ENCODE measurements around the gene SEC23IP. TPM values are rescaled to one million over a fixed set of nuclear protein-coding genes. Genes with fewer than 3 reads are reported as not detected.

SEC23IP gene
- total RNA-seq, 1 donor from 2014 or later, result 72.9 TPM

DNA sequence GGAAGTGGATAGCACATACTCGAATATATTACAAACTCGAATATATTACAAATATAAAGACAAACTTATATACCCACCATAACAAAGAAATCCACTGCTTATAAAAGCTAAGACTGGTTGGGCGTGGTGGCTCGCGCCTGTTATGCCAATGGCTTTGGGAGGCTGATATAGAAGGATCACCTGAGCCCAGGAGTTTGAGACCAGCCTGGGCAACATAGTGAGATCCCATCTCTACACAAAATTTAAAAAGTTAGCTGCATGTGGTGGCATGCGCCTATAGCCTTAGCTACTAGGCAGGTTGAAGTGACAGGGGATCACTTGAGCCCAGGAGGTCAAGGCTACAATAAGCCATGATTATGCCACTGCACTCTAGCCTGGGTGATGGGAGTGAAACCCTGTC lies 40.3 kb upstream of the SEC23IP start:
- TF ChIP-seq, protein P1, sequence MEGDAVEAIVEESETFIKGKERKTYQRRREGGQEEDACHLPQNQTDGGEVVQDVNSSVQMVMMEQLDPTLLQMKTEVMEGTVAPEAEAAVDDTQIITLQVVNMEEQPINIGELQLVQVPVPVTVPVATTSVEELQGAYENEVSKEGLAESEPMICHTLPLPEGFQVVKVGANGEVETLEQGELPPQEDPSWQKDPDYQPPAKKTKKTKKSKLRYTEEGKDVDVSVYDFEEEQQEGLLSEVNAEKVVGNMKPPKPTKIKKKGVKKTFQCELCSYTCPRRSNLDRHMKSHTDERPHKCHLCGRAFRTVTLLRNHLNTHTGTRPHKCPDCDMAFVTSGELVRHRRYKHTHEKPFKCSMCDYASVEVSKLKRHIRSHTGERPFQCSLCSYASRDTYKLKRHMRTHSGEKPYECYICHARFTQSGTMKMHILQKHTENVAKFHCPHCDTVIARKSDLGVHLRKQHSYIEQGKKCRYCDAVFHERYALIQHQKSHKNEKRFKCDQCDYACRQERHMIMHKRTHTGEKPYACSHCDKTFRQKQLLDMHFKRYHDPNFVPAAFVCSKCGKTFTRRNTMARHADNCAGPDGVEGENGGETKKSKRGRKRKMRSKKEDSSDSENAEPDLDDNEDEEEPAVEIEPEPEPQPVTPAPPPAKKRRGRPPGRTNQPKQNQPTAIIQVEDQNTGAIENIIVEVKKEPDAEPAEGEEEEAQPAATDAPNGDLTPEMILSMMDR (conservative IDR thresholded peaks at IDR 0.05), result no peak
- Mint-ChIP-seq H3K27ac (no peak overlapping the region), H3K36me3 (peaks cover 33% of the 10 kb centered on the region), H3K4me1 (ENCODE audit: unreplicated experiment) (no peaks in the 10 kb centered on the region), H3K4me3 (no peak overlapping the region), H3K9me3 (no peaks in the 10 kb centered on the region), H3K27me3 (no peaks in the 10 kb centered on the region)
- DNase-seq (ENCODE audit: extremely low spot score, unreplicated experiment), result no peak

DNA sequence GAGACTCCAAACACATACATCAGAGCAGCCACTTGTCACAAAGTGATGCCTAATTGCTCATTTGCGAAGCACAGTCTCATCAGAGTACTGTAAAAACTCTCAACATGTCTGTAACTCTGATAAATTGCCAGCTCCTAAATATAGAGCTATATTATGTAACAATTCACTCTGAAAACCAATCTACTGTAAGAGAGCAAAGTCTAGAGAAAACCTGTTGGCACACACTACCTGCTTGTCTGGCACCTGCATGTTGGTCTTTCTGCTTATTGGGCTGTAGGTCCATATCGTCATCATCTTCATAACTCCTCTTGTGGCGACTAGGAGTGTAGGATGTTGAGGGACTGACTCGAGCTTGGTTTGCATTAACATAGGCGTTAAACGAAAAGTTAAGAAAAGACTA lies 39.7 kb upstream of the SEC23IP start:
- no peaks in the 10 kb centered on the region for H3K4me1 Mint-ChIP-seq (ENCODE audit: unreplicated experiment)
- no peak overlapping the region for H3K4me3 Mint-ChIP-seq
- H3K9me3 Mint-ChIP-seq, result no peaks in the 10 kb centered on the region
- no peaks in the 10 kb centered on the region for H3K27me3 Mint-ChIP-seq
- H3K27ac Mint-ChIP-seq, result no peak overlapping the region
- DNase-seq (ENCODE audit: extremely low spot score, unreplicated experiment), result no peak
- TF ChIP-seq, protein P1 (conservative IDR thresholded peaks at IDR 0.05), result no peak
- peaks cover 36% of the 10 kb centered on the region for H3K36me3 Mint-ChIP-seq

DNA sequence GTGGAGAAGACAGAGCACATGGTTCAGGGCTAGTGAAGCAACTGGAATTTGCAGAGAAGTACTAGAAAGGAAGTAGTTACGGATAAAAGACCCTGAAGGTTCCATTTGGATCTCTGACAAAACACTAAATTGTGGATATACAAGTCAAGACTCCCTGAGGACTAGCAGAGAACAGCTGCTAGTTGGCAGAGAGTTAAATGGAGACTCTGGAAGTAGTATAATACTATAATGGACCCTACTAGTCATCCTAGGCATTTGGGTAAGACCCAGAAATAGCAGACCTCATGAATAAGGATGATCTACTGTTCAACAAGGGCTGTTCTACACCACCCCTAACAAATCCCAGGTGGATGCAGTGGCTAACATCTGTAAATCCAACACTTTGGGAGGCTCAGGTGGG lies 39.0 kb upstream of the SEC23IP start:
- no peak for DNase-seq (ENCODE audit: extremely low spot score, unreplicated experiment)
- Mint-ChIP-seq H3K9me3 (no peaks in the 10 kb centered on the region), H3K27me3 (no peaks in the 10 kb centered on the region), H3K4me1 (ENCODE audit: unreplicated experiment) (no peaks in the 10 kb centered on the region), H3K36me3 (peaks cover 34% of the 10 kb centered on the region), H3K4me3 (no peak overlapping the region), H3K27ac (peak overlapping the region; percentile 55)
- TF ChIP-seq, protein P1 (conservative IDR thresholded peaks at IDR 0.05), result no peak

DNA sequence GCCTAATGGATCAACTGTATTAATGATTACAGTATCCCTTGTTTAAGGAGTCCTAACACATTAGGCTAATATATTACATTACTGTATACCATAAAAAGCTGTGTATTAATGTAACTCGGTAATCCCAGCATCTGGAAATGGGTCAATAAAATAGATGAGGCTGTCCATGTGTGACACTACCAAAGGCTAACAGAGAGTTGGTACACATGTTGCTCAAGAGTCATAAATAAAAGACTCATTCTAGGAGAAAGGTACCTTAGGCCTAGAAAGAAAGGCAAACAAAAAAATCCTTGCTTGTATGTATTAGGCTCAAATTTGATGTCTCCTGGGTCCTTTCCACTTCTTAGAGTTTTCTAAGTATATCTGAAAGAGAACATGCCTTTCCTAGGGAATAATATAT lies 34.5 kb upstream of the SEC23IP start:
- H3K27ac Mint-ChIP-seq, result no peak overlapping the region
- no peaks in the 10 kb centered on the region for H3K27me3 Mint-ChIP-seq

DNA sequence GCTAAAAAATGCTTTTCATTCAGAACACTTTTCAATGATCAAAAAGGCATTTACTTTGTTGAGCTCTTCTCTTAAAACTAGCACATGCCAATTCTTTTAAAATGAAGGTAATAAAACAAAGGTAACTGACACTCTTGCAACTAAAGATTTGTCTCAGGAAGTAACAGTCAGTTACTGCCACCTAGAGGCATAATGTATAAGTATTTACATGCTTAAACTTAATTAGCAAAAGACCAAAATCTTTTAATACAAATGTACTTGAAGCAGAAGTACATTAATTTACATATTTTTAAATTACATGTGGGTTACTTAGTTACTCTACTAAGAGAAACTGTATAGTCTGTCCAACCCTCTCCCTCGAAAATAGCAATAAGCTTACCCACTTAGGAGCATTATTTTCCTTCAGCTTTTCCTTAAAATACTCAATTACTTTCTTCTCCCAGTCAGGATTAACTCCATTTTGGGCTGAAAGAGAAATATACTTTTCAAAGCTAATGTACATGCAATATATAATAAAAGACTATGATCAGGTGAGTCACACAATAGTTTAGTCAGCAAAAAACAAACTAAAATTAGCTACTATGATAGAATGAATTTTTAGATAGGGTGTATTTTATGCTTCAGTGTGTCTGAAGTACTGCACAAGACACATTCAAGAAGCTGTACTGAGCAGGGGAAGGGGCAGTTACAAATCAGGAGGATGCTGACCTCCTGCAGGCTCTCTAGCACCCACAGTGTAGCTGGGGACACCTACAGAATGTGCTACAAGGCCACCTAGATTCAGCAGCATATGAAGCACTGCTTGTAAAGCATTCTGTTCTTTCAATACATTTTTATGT lies 32.9 kb upstream of the SEC23IP start:
- Mint-ChIP-seq H3K9me3 (no peaks in the 10 kb centered on the region), H3K27me3 (no peaks in the 10 kb centered on the region), H3K4me3 (no peak overlapping the region), H3K27ac (no peak overlapping the region), H3K36me3 (peaks cover 21% of the 10 kb centered on the region), H3K4me1 (ENCODE audit: unreplicated experiment) (peaks cover 8% of the 10 kb centered on the region)
- DNase-seq (ENCODE audit: extremely low spot score, unreplicated experiment), result no peak
- TF ChIP-seq, protein P1 (conservative IDR thresholded peaks at IDR 0.05), result peak; percentile 83

More for the DNA sequence above, 34.5 kb upstream of the SEC23IP start:
- Mint-ChIP-seq H3K4me3 (no peak overlapping the region), H3K9me3 (no peaks in the 10 kb centered on the region), H3K4me1 (ENCODE audit: unreplicated experiment) (peaks cover 8% of the 10 kb centered on the region), H3K36me3 (peaks cover 15% of the 10 kb centered on the region)
- TF ChIP-seq, protein P1 (conservative IDR thresholded peaks at IDR 0.05), result no peak
- no peak for DNase-seq (ENCODE audit: extremely low spot score, unreplicated experiment)

Data from type B pancreatic cell (in vitro differentiated cells).